HepG2 (cell line): ENCODE data around the gene IZUMO4. TPM values are rescaled to one million over a fixed set of nuclear protein-coding genes. Genes with fewer than 3 reads are reported as not detected.

Experiments used
- ATAC-seq: fragments of 200-7000 bp; cut with Tn5 transposase; 3 replicates; pipeline ENCODE4 v1.9.1; 2020; ENCODE audit warnings: mild to moderate bottlenecking, moderate library complexity
- BruUV-seq: library from RNA; stranded (reverse); fragments of 400-500 nt; replicated peaks from 2 replicates; lab custom pipeline; 2021; lab: Mats Ljungman, UMichigan
- CTCF ChIA-PET: fragments of 300-600 bp; formaldehyde crosslinking; extraction: SDS; loops from one replicate; lab custom pipeline; 2021; ENCODE audit warnings: low total read pairs, inconsistent platforms, low intra/inter-chr PET ratio; lab: Yijun Ruan, JAX
- POLR2A ChIA-PET: fragments of 350-600 bp; sonication (Branson Sonifier 250); formaldehyde crosslinking; loops from one replicate; lab custom pipeline; 2020; ENCODE audit warnings: antibody characterized with exemption, inconsistent platforms; lab: Yijun Ruan, JAX
- DNase-seq: peaks from one replicate; pipeline ENCODE4 v3.0.0-alpha.2; 2015; ENCODE audit warnings: low spot score
- FAIRE-seq: peaks from 3 replicates; lab custom pipeline; 2011; peaks lifted over from hg19 to GRCh38; lab: Jason Lieb, UNC
- H2AFZ ChIP-seq: one replicate; pipeline ENCODE4 v1.6.1; 2011; ENCODE audit warnings: low read length, inconsistent platforms
- H3K27ac ChIP-seq: fragments of 300-600 bp; 3 replicates; pipeline ENCODE4 v1.8.0; 2011; ENCODE audit warnings: mixed run types, mild to moderate bottlenecking, mixed read lengths, low read length, inconsistent platforms; ENCODE audit not compliant: insufficient read depth; ENCODE audit errors: extremely low read length
- H3K27me3 ChIP-seq, 2 experiments: fragments of 200-600 bp in 1 of 2; 2 replicates in 1 of 2; 3 replicates in 1 of 2; pipeline versions ENCODE4 v1.6.0 to v1.8.0; 2011; ENCODE audit warnings: low read length in 2 of 2, mild to moderate bottlenecking in 2 of 2, moderate library complexity in 2 of 2, inconsistent platforms in 1 of 2; ENCODE audit not compliant: insufficient read depth in 2 of 2, control insufficient read depth in 1 of 2
- H3K36me3 ChIP-seq, 2 experiments: fragments of 200-600 bp in 1 of 2; replicated peaks in 1 of 2; 2 replicates in 1 of 2; 3 replicates in 1 of 2; pipeline versions ENCODE4 v1.5.1 to v1.8.0; 2011; ENCODE audit warnings: low read length in 2 of 2, inconsistent platforms in 1 of 2; ENCODE audit not compliant: insufficient read depth in 2 of 2, control insufficient read depth in 1 of 2
- H3K4me1 ChIP-seq: 2 replicates; pipeline ENCODE4 v1.5.1; 2012; ENCODE audit warnings: low read length, inconsistent platforms; ENCODE audit not compliant: insufficient read depth
- H3K4me2 ChIP-seq: 2 replicates; pipeline ENCODE4 v1.6.0; 2011; ENCODE audit warnings: low read depth, low read length, inconsistent platforms
- H3K4me3 ChIP-seq, 3 experiments: fragments of 200-600 bp in 1 of 3; sonication (generic), shearing (Covaris generic) in 1 of 3; replicated peaks in 1 of 3; 2 replicates each; pipeline ENCODE4 v1.5.1; 2011 to 2016; ENCODE audit warnings: low read length in 3 of 3, inconsistent platforms in 2 of 3, low read depth in 2 of 3, mild to moderate bottlenecking in 2 of 3, control low read depth in 1 of 3, mixed read lengths in 1 of 3; ENCODE audit not compliant: insufficient read depth in 1 of 3
- H3K79me2 ChIP-seq: one replicate; pipeline ENCODE4 v1.6.1; 2011; ENCODE audit warnings: low read length, inconsistent platforms; ENCODE audit not compliant: insufficient read depth
- H3K9ac ChIP-seq: 2 replicates; pipeline ENCODE4 v1.6.0; 2011; ENCODE audit warnings: mild to moderate bottlenecking, low read depth, low read length, inconsistent platforms; ENCODE audit not compliant: insufficient read depth
- H3K9me3 ChIP-seq: 2 replicates; pipeline ENCODE4 v1.5.1; 2012; ENCODE audit warnings: mild to moderate bottlenecking, low read length
- H4K20me1 ChIP-seq: 2 replicates; pipeline ENCODE4 v1.6.0; 2011; ENCODE audit warnings: inconsistent platforms, mild to moderate bottlenecking, low read length, moderate library complexity; ENCODE audit not compliant: insufficient read depth
- AGO2 ChIP-seq: fragments of 200-400 bp; formaldehyde crosslinking; optimal IDR thresholded peaks from 2 replicates; pipeline ENCODE3; 2017; ENCODE audit warnings: mild to moderate bottlenecking, low read depth, low read length, moderate library complexity
- GRHL1 ChIP-seq: sonication (generic); formaldehyde crosslinking; conservative IDR thresholded peaks from 2 replicates; pipeline ENCODE4 v1.8.0; 2022; ENCODE audit warnings: missing genetic modification reagents
- HHEX ChIP-seq: IDR thresholded peaks from 2 replicates; pipeline ENCODE4 v1.6.1; 2016; ENCODE audit warnings: control low read depth
- HINFP ChIP-seq: sonication (generic); formaldehyde crosslinking; IDR thresholded peaks from 2 replicates; pipeline ENCODE4 v1.4.0; 2020; ENCODE audit warnings: low read depth, mild to moderate bottlenecking, missing genetic modification reagents
- IRF2 ChIP-seq: IDR thresholded peaks from 2 replicates; pipeline ENCODE4 v1.6.1; 2018; ENCODE audit warnings: missing genetic modification reagents, missing compliant biosample characterization
- NRL ChIP-seq: sonication (generic); formaldehyde crosslinking; IDR thresholded peaks from 2 replicates; pipeline ENCODE4 v1.5.0; 2020; ENCODE audit warnings: missing genetic modification reagents, mild to moderate bottlenecking, moderate library complexity, borderline replicate concordance
- PHF20 ChIP-seq: sonication (generic); formaldehyde crosslinking; IDR thresholded peaks from 2 replicates; pipeline ENCODE4 v1.5.0; 2020; ENCODE audit warnings: mild to moderate bottlenecking, missing genetic modification reagents
- RBM39 ChIP-seq: fragments of 200-400 bp; formaldehyde crosslinking; IDR thresholded peaks from one replicate; pipeline ENCODE4 v1.6.1; 2018; ENCODE audit warnings: antibody characterized with exemption, mild to moderate bottlenecking, low read depth, low read length; ENCODE audit not compliant: poor library complexity, severe bottlenecking
- TAF1 ChIP-seq: sonication (generic); formaldehyde crosslinking; IDR thresholded peaks from 2 replicates; pipeline ENCODE4 v1.4.0; 2020; ENCODE audit warnings: missing genetic modification reagents
- TIGD3 ChIP-seq: sonication (generic); formaldehyde crosslinking; IDR thresholded peaks from 2 replicates; pipeline ENCODE4 v1.5.1; 2020; ENCODE audit warnings: mild to moderate bottlenecking, missing genetic modification reagents, borderline replicate concordance
- ZBTB33 ChIP-seq: sonication (generic); formaldehyde crosslinking; IDR thresholded peaks from 2 replicates; pipeline ENCODE4 v1.4.0; 2020; ENCODE audit warnings: missing genetic modification reagents
- ZNF367 ChIP-seq: sonication (generic); formaldehyde crosslinking; IDR thresholded peaks from 2 replicates; pipeline ENCODE4 v1.4.0; 2020; ENCODE audit warnings: missing genetic modification reagents, borderline replicate concordance
- ZNF430 ChIP-seq: sonication (generic); formaldehyde crosslinking; IDR thresholded peaks from 2 replicates; pipeline ENCODE4 v1.9.0; 2021; ENCODE audit warnings: mild to moderate bottlenecking, missing genetic modification reagents
- ZNF546 ChIP-seq: sonication (generic); formaldehyde crosslinking; conservative IDR thresholded peaks from 2 replicates; pipeline ENCODE4 v1.8.1; 2023; ENCODE audit warnings: mild to moderate bottlenecking, missing genetic modification reagents
- ZNF672 ChIP-seq: sonication (generic); formaldehyde crosslinking; IDR thresholded peaks from 2 replicates; pipeline ENCODE4 v1.8.1; 2022; ENCODE audit warnings: missing genetic modification reagents
- WGBS: methylation state at CpG from one replicate; pipeline ENCODE4 v1.1.6; 2017; ENCODE audit warnings: low lambda C conversion rate; 5-methylcytosine and 5-hydroxymethylcytosine counted together
- in situ Hi-C: cut with HindIII; loops from 2 replicates; pipeline ENCODE4 v1.10.0; 2017; ENCODE audit warnings: low pct_unique_long_range_greater_than_20kb; ENCODE audit not compliant: extremely low pct_ligation_motif_present
- intact Hi-C: fragments of 100-400 bp; cut with micrococcal nuclease; formaldehyde crosslinking; loops from one replicate; pipeline ENCODE4 v1.10.0; 2022; ENCODE audit not compliant: unreplicated experiment
- polyA plus RNA-seq, 8 experiments: library from polyadenylated mRNA; depleted of rRNA in 3 of 8; stranded (reverse) in 7 of 8; unstranded in 1 of 8; fragments of >200 nt; fragmentation: Illumina TruSeq in 4 of 8; extraction: Trizol in 4 of 8; gene quantifications; 2 replicates each; pipeline versions ENCODE4 v1.2.1 to v1.2.3, GENCODE V29; 2011 to 2016; ENCODE audit warnings: low read depth in 4 of 8, missing spikeins in 1 of 8, mixed read lengths in 1 of 8; ENCODE audit not compliant: insufficient read depth in 1 of 8
- total RNA-seq, 5 experiments: library from RNA; depleted of rRNA; stranded (reverse); fragments of >200 nt; fragmentation: Illumina TruSeq; extraction: Trizol; gene quantifications; 2 replicates each; pipeline ENCODE4 v1.2.3, GENCODE V29; 2016; ENCODE audit warnings: low read depth in 1 of 5

The IZUMO4 gene
- total and polyA plus RNA-seq, 2 of the 13 experiments (the other 11 are each of a cell fraction or from before 2014, with no cell fraction given): 0.77 to 3.9 TPM

- no TSS peak for BruUV-seq
- TF ChIP-seq ZNF672 (CRISPR knock-in tag) (no peak), ZBTB33 (CRISPR knock-in tag) (peak; percentile 69), AGO2 (no peak), GRHL1 (CRISPR knock-in tag) (no peak), PHF20 (CRISPR knock-in tag) (no peak), ZNF367 (CRISPR knock-in tag) (no peak), HINFP (0 out of 2 replicates have a peak, but pooled peaks have one; percentile 32), TIGD3 (0 out of 2 replicates have a peak, but pooled peaks have one; percentile 60), RBM39 (peak; percentile 24), TAF1 (CRISPR knock-in tag) (0 out of 2 replicates have a peak, but pooled peaks have one; percentile 5), NRL (CRISPR knock-in tag) (peak; percentile 38; the same call in 1 of the 2 replicates), ZNF430 (CRISPR knock-in tag) (0 out of 2 replicates have a peak, but pooled peaks have one; percentile 10), HHEX (CRISPR knock-in tag) (0 out of 2 replicates have a peak, but pooled peaks have one; percentile 14), IRF2 (0 out of 2 replicates have a peak, but pooled peaks have one; percentile 7), ZNF546 (CRISPR knock-in tag) (no peak)
Observed at GRCh38 chr19:2048959-2049740, 47.6 kb upstream of the IZUMO4 start.

More at GRCh38 chr19:2048959-2049740, 47.6 kb upstream of the IZUMO4 start:
- in situ Hi-C loops (no loop called here), intact Hi-C loops (no loop called here)
- 100% methylated on average over 1 of the region's 27 CpGs for WGBS
- H3K4me3 ChIP-seq: peak overlapping the region; percentile 92 to 94 (median 93)
- DNase-seq (no peak), ATAC-seq (peak; percentile 11), FAIRE-seq (no peak)
- ChIA-PET CTCF (no interaction called here), POLR2A (interaction anchor here (0.8 to 2.4 kb wide), 7 partner anchors 10 to 33 kb away, joined by 4 to 26 read pairs (median 8); partner anchors contain the start of gene BTBD2)
- H3K9ac ChIP-seq: peak overlapping the region; percentile 86
- no peak overlapping the region for H2AFZ ChIP-seq
- no peaks in the 10 kb centered on the region for H3K9me3 ChIP-seq
- H3K36me3 ChIP-seq: peaks cover 8 to 18% of the 10 kb centered on the region in 2 experiments
- peaks cover 34% of the 10 kb centered on the region for H3K79me2 ChIP-seq
- H3K4me1 ChIP-seq: peaks cover 62% of the 10 kb centered on the region
- no peaks in the 10 kb centered on the region for H3K27me3 ChIP-seq
- peaks cover 47% of the 10 kb centered on the region for H4K20me1 ChIP-seq
- H3K27ac ChIP-seq: peak overlapping the region; percentile 63
- H3K4me2 ChIP-seq: peak overlapping the region; percentile 88
